HepG2 (cell line): Measurements from ENCODE around the gene FAF1. TPM values are rescaled to one million over a fixed set of nuclear protein-coding genes. Genes with fewer than 3 reads are reported as not detected.

ENCODE experiments used
- BORCS8-MEF2B ChIP-seq: sonication (generic); formaldehyde crosslinking; IDR thresholded peaks from 2 replicates; pipeline ENCODE4 v1.8.0; 2022; ENCODE audit warnings: mild to moderate bottlenecking, missing genetic modification reagents
- HES4 ChIP-seq: sonication (generic); formaldehyde crosslinking; IDR thresholded peaks from 2 replicates; pipeline ENCODE4 v1.9.0; 2021; ENCODE audit warnings: mild to moderate bottlenecking, missing genetic modification reagents, borderline replicate concordance
- HMGXB4 ChIP-seq, 2 experiments: sonication (generic) in 1 of 2; formaldehyde crosslinking in 1 of 2; IDR thresholded peaks; 2 replicates each; pipeline versions ENCODE4 v1.4.0 to v1.6.1; 2018 to 2020; ENCODE audit warnings: missing genetic modification reagents in 2 of 2, borderline replicate concordance in 1 of 2, low read depth in 1 of 2, mild to moderate bottlenecking in 1 of 2, missing biosample characterization in 1 of 2
- HOXA5 ChIP-seq: sonication (generic); formaldehyde crosslinking; IDR thresholded peaks from 2 replicates; pipeline ENCODE4 v1.4.0; 2020; ENCODE audit warnings: missing genetic modification reagents
- KMT2B ChIP-seq: IDR thresholded peaks from 2 replicates; pipeline ENCODE4 v1.6.1; 2016; ENCODE audit warnings: missing genetic modification reagents, missing compliant biosample characterization
- LCORL ChIP-seq, 2 experiments: fragments of 450-650 bp in 1 of 2; sonication (generic) in 1 of 2; formaldehyde crosslinking in 1 of 2; IDR thresholded peaks; 2 replicates each; pipeline versions ENCODE4 v1.5.0 to v1.6.1; 2017 to 2020; ENCODE audit warnings: antibody characterized with exemption in 1 of 2, missing genetic modification reagents in 1 of 2
- MAFF ChIP-seq: IDR thresholded peaks from 2 replicates; pipeline ENCODE4 v1.6.1; 2011; ENCODE audit warnings: low read depth, low read length, improper control_type of control experiment
- MAFK ChIP-seq, 2 experiments: IDR thresholded peaks in 1 of 2; conservative IDR thresholded peaks in 1 of 2; 2 replicates each; pipeline ENCODE4 v1.6.1; 2011; ENCODE audit warnings: improper control_type of control experiment in 2 of 2, low read length in 2 of 2
- MEIS2 ChIP-seq: sonication (generic); formaldehyde crosslinking; IDR thresholded peaks from 2 replicates; pipeline ENCODE4 v1.9.0; 2021; ENCODE audit warnings: mild to moderate bottlenecking, missing genetic modification reagents
- NCOA2 ChIP-seq: sonication (generic); formaldehyde crosslinking; IDR thresholded peaks from 2 replicates; pipeline ENCODE4 v1.8.0; 2022; ENCODE audit warnings: inconsistent platforms
- NCOR1 ChIP-seq: fragments of 200-600 bp; sonication (generic); IDR thresholded peaks from 2 replicates; pipeline ENCODE4 v1.7.0; 2017; ENCODE audit warnings: antibody characterized with exemption, low read length, borderline replicate concordance
- PAXIP1 ChIP-seq: sonication (generic); formaldehyde crosslinking; conservative IDR thresholded peaks from 2 replicates; pipeline ENCODE4 v1.4.0; 2020; ENCODE audit warnings: mild to moderate bottlenecking, missing genetic modification reagents, moderate library complexity
- RFXAP ChIP-seq: sonication (generic); formaldehyde crosslinking; IDR thresholded peaks from 2 replicates; pipeline ENCODE4 v1.4.0; 2020; ENCODE audit warnings: missing genetic modification reagents, borderline replicate concordance
- ZBTB20 ChIP-seq: sonication (generic); formaldehyde crosslinking; IDR thresholded peaks from 2 replicates; pipeline ENCODE4 v1.8.1; 2023; ENCODE audit warnings: missing genetic modification reagents, low read depth, mild to moderate bottlenecking, borderline replicate concordance
- ZNF264 ChIP-seq: sonication (generic); formaldehyde crosslinking; IDR thresholded peaks from 2 replicates; pipeline ENCODE4 v1.4.0; 2020; ENCODE audit warnings: missing genetic modification reagents
- ZNF350 ChIP-seq: sonication (generic); formaldehyde crosslinking; IDR thresholded peaks from 2 replicates; pipeline ENCODE4 v1.4.0; 2020; ENCODE audit warnings: mild to moderate bottlenecking, low read depth, missing genetic modification reagents, borderline replicate concordance
- ZNF543 ChIP-seq: sonication (generic); formaldehyde crosslinking; IDR thresholded peaks from 2 replicates; pipeline ENCODE4 v1.4.0; 2020; ENCODE audit warnings: mild to moderate bottlenecking, missing genetic modification reagents
- ZNF614 ChIP-seq: IDR thresholded peaks from 2 replicates; pipeline ENCODE4 v1.6.1; 2018; ENCODE audit warnings: missing biosample characterization, missing genetic modification reagents, inconsistent platforms, borderline replicate concordance
- ZNF639 ChIP-seq: conservative IDR thresholded peaks from 2 replicates; pipeline ENCODE4 v1.6.1; 2018; ENCODE audit warnings: missing genetic modification reagents
- ZNF691 ChIP-seq: sonication (generic); formaldehyde crosslinking; IDR thresholded peaks from 2 replicates; pipeline ENCODE4 v1.4.0; 2020; ENCODE audit warnings: missing genetic modification reagents, low read depth, mild to moderate bottlenecking, borderline replicate concordance
- ZNF75D ChIP-seq: sonication (generic); formaldehyde crosslinking; IDR thresholded peaks from 2 replicates; pipeline ENCODE4 v1.8.1; 2023; ENCODE audit warnings: missing genetic modification reagents, mild to moderate bottlenecking, borderline replicate concordance
- polyA plus RNA-seq, 8 experiments: library from polyadenylated mRNA; depleted of rRNA in 3 of 8; stranded (reverse) in 7 of 8; unstranded in 1 of 8; fragments of >200 nt; fragmentation: Illumina TruSeq in 4 of 8; extraction: Trizol in 4 of 8; gene quantifications; 2 replicates each; pipeline versions ENCODE4 v1.2.1 to v1.2.3, GENCODE V29; 2011 to 2016; ENCODE audit warnings: low read depth in 4 of 8, missing spikeins in 1 of 8, mixed read lengths in 1 of 8; ENCODE audit not compliant: insufficient read depth in 1 of 8
- total RNA-seq, 5 experiments: library from RNA; depleted of rRNA; stranded (reverse); fragments of >200 nt; fragmentation: Illumina TruSeq; extraction: Trizol; gene quantifications; 2 replicates each; pipeline ENCODE4 v1.2.3, GENCODE V29; 2016; ENCODE audit warnings: low read depth in 1 of 5

FAF1 gene
- total and polyA plus RNA-seq, 2 of the 13 experiments (the other 11 are each of a cell fraction or from before 2014, with no cell fraction given): 19.4 to 63.3 TPM

- TF ChIP-seq LCORL (IDR thresholded peaks at IDR 0.05) (no peak), LCORL (CRISPR knock-in tag; IDR thresholded peaks at IDR 0.05) (peak; percentile 71), ZNF75D (CRISPR knock-in tag) (no peak), ZNF350 (peak; percentile 36; the same call in 1 of the 2 replicates), HOXA5 (CRISPR knock-in tag) (peak; percentile 56; the same call in 1 of the 2 replicates), HMGXB4 (CRISPR knock-in tag; IDR thresholded peaks at IDR 0.05; ENCODE audit: borderline replicate concordance in 1 of 2, low read depth in 1 of 2) (0 out of 4 replicates have a peak, but pooled peaks of 1 of the 2 experiments have one; percentile 31), ZNF614 (CRISPR knock-in tag) (peak; percentile 46; the same call in 1 of the 2 replicates), ZBTB20 (no peak), KMT2B (CRISPR knock-in tag) (no peak), HES4 (no peak), BORCS8-MEF2B (CRISPR knock-in tag) (0 out of 2 replicates have a peak, but pooled peaks have one; percentile 42), MAFK (conservative IDR thresholded peaks at IDR 0.05 in 1 of 2, IDR thresholded peaks at IDR 0.05 in 1 of 2; ENCODE audit: low read length in 2 of 2) (peak in 1 of 2 experiments; percentile 34; a peak in 1 of 4 replicates), MEIS2 (CRISPR knock-in tag) (no peak), ZNF691 (CRISPR knock-in tag) (peak; percentile 60; the same call in 1 of the 2 replicates), ZNF543 (peak; percentile 77; the same call in 1 of the 2 replicates), NCOR1 (peak; percentile 53; the same call in 1 of the 2 replicates), ZNF639 (CRISPR knock-in tag) (no peak), PAXIP1 (peak; percentile 79), ZNF264 (peak; percentile 57; the same call in 1 of the 2 replicates), MAFF (0 out of 2 replicates have a peak, but pooled peaks have one; percentile 7), NCOA2 (CRISPR knock-in tag) (peak; percentile 73), RFXAP (CRISPR knock-in tag) (0 out of 2 replicates have a peak, but pooled peaks have one; percentile 42)
Observed at GRCh38 chr1:50527249-50527986, 432.6 kb downstream of the FAF1 start (continued).
